NCI-H82 treated with DMSO at 0.1 percent for 48 hours (cell line): ENCODE data around the gene SNRK.
"Not testable (repeated sequence)": the region's sequence is repeated elsewhere in the genome, so short reads cannot be mapped to it uniquely, and the experiment has no call there.

ENCODE experiments used
- DNase-seq: peaks from one replicate; lab custom pipeline; 2025; ENCODE audit not compliant: unreplicated experiment; lab: John Stamatoyannopoulos, UW

SNRK gene

GRCh38 chr3:43343815-43344214 lies 57.5 kb downstream of the SNRK start:
- DNase-seq = no peak

GRCh38 chr3:43344520-43344919 lies 58.2 kb downstream of the SNRK start:
- no peak for DNase-seq

- no peak for DNase-seq
Observed at GRCh38 chr3:43345246-43345645, 58.9 kb downstream of the SNRK start.

GRCh38 chr3:43345877-43346276 lies 59.5 kb downstream of the SNRK start:
- no peak for DNase-seq

GRCh38 chr3:43346978-43347749 lies 60.8 kb downstream of the SNRK start:
- no peak for DNase-seq

GRCh38 chr3:43347774-43348173 lies 61.4 kb downstream of the SNRK start:
- DNase-seq = no peak

GRCh38 chr3:43348350-43348749 lies 62.0 kb downstream of the SNRK start:
- DNase-seq = no peak

- no peak for DNase-seq
Observed at GRCh38 chr3:43348852-43349574, 62.7 kb downstream of the SNRK start.

- no peak for DNase-seq
Observed at GRCh38 chr3:43349716-43350115, 63.4 kb downstream of the SNRK start.

GRCh38 chr3:43353393-43353792 lies 67.1 kb downstream of the SNRK start:
- DNase-seq = no peak

GRCh38 chr3:43353923-43354670 lies 67.8 kb downstream of the SNRK start:
- DNase-seq = no peak

GRCh38 chr3:43356033-43356432 lies 69.7 kb downstream of the SNRK start:
- DNase-seq = not testable (repeated sequence)

GRCh38 chr3:43361077-43361476 lies 74.7 kb downstream of the SNRK start:
- DNase-seq = no peak

- DNase-seq = no peak
Observed at GRCh38 chr3:43362183-43362582, 75.8 kb downstream of the SNRK start.

- DNase-seq = no peak
Observed at GRCh38 chr3:43362961-43363360, 76.6 kb downstream of the SNRK start.

GRCh38 chr3:43363621-43364266 lies 77.4 kb downstream of the SNRK start:
- no peak for DNase-seq

- DNase-seq = no peak
Observed at GRCh38 chr3:43364494-43364893, 78.2 kb downstream of the SNRK start.

GRCh38 chr3:43364926-43365325 lies 78.6 kb downstream of the SNRK start:
- DNase-seq = no peak

GRCh38 chr3:43365601-43366305 lies 79.4 kb downstream of the SNRK start:
- no peak for DNase-seq

- no peak for DNase-seq
Observed at GRCh38 chr3:43366481-43366880, 80.1 kb downstream of the SNRK start.

- DNase-seq = no peak
Observed at GRCh38 chr3:43366885-43367284, 80.5 kb downstream of the SNRK start.
